Forelimb muscle (tissue), 1 donor: ENCODE results near the gene INS. TPM values are rescaled to one million over a fixed set of nuclear protein-coding genes. Genes with fewer than 3 reads are reported as not detected.

ENCODE experiments used
- DNase-seq: peaks from one replicate; pipeline ENCODE4 v3.0.0-alpha.2; 2013; ENCODE audit warnings: low read depth
- polyA plus RNA-seq: library from polyadenylated mRNA; unstranded; fragments of 120-200 nt; gene quantifications from one replicate; pipeline ENCODE4 v1.2.1, GENCODE V29; 2013; ENCODE audit not compliant: insufficient read length

The INS gene
- polyA plus RNA-seq, 1 donor = not detected

GRCh38 chr11:2144544-2145248 lies 16.3 kb downstream of the INS start:
- DNase-seq = no peak

- DNase-seq = no peak
These were observed 17.0 kb downstream of the INS start for GRCh38 chr11:2143799-2144543.

GRCh38 chr11:2143477-2143798 lies 17.6 kb downstream of the INS start:
- DNase-seq = no peak

GRCh38 chr11:2142762-2143202 lies 18.2 kb downstream of the INS start:
- no peak for DNase-seq

GRCh38 chr11:2142300-2142759 lies 18.7 kb downstream of the INS start:
- no peak for DNase-seq

- no peak for DNase-seq
These were observed 20.3 kb downstream of the INS start for GRCh38 chr11:2140411-2141400.

GRCh38 chr11:2139621-2140337 lies 21.2 kb downstream of the INS start:
- no peak for DNase-seq

GRCh38 chr11:2139123-2139521 lies 21.9 kb downstream of the INS start, which contains the start of gene IGF2:
Gene IGF2, minus strand, starts transcription at chr11:2139389. Its CDS starts 3,866 bp downstream, at chr11:2135523.
- no peak for DNase-seq

GRCh38 chr11:2138431-2139122 lies 22.4 kb downstream of the INS start:
- DNase-seq = no peak

- DNase-seq = no peak
These were observed 23.0 kb downstream of the INS start for GRCh38 chr11:2138068-2138430.

GRCh38 chr11:2137202-2138067 lies 23.6 kb downstream of the INS start:
- no peak for DNase-seq

- DNase-seq = no peak
These were observed 24.1 kb downstream of the INS start for GRCh38 chr11:2136952-2137201.

GRCh38 chr11:2136209-2136951 lies 24.6 kb downstream of the INS start:
- no peak for DNase-seq

- DNase-seq = no peak
These were observed 25.3 kb downstream of the INS start for GRCh38 chr11:2135648-2136201.

GRCh38 chr11:2135018-2135569 lies 25.9 kb downstream of the INS start:
- no peak for DNase-seq

- DNase-seq = no peak
These were observed 26.7 kb downstream of the INS start for GRCh38 chr11:2134022-2135010.

- DNase-seq = no peak
These were observed 27.6 kb downstream of the INS start for GRCh38 chr11:2133241-2134021.
